GM18507 (cell line): ENCODE results near the gene CELSR3.

Experiments used
- DNase-seq: peaks from one replicate; pipeline ENCODE4 v3.0.0; 2011; ENCODE audit warnings: low read depth; ENCODE audit not compliant: insufficient read length; ENCODE audit errors: extremely low spot score
- FAIRE-seq: peaks from 2 replicates; lab custom pipeline; 2011; peaks lifted over from hg19 to GRCh38; lab: Jason Lieb, UNC

Gene CELSR3

DNA sequence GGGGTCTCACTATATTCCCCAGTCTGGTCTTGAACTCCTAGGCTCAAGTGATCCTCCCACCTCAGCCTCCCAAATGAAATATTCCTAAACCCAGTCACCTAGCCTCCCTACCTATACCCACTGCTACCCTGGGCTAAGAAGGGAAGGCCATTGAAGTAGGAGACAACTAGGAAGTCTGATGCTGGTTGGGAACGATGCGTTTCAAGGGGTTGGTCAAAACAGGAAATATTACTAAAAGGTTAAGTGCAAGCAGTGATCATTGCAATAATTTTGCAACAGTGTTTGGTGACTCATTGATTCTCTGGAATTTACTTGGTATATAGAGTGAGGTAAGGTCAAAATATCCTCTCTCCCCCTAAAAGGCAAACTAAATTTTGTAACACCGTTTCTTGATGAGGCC is 48.6 kb downstream of the CELSR3 start:
- DNase-seq: no peak
- FAIRE-seq: no peak

DNA sequence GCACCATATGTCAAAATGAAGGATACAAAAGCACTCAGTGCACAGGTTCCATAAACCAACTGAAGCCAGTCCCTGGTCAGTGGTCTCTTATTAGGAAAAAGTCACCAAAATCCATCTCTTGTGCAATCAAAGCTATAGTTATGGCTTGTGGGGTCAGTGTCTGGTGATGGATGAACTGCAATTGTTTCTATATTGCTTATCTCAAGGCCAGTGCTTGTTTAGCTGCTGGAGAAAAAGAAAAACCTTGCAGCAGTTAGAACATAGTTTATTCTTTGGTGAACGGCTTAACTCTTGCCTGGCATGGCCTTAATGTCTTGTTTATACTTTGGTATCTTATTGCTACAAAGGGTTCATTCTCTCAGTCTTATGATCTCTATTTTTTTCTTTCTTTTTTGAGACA is 50.4 kb downstream of the CELSR3 start:
- no peak for FAIRE-seq
- DNase-seq: no peak

- FAIRE-seq: peak; percentile 92
Measured at GRCh38 chr3:48609088-48610005, 53.3 kb downstream of the CELSR3 start, which contains the start of gene UQCRC1. UQCRC1 (minus strand) TSS chr3:48609646; CDS start chr3:48609620, 26 bp downstream.

DNA sequence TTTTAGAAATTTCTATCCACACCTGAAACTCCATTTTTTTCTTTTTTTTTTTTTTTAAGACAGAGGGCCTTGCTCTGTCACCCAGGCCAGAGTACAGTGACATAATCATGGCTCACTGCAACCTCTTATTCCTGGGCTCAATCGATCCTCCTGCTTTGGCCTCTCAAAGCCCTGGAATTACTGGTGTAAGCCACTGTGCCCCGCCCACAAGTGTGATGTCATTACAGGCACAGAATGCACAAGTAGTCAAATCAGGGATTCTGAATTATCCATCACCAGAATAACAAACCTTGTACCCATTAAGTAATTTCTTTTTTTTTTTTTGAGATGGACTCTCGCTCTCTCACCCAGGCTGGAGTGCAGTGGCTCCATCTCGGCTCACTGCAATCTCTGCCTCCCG is 55.2 kb downstream of the CELSR3 start:
- DNase-seq (no peak), FAIRE-seq (no peak)

More at GRCh38 chr3:48609088-48610005, 53.3 kb downstream of the CELSR3 start, which contains the start of gene UQCRC1:
- peak; percentile 98 for DNase-seq

- FAIRE-seq (no peak), DNase-seq (no peak)
Measured at GRCh38 chr3:48601622-48601994, 61.1 kb downstream of the CELSR3 start.

GRCh38 chr3:48600711-48601621 is 61.7 kb downstream of the CELSR3 start:
- DNase-seq (no peak), FAIRE-seq (no peak)

GRCh38 chr3:48599509-48600285 is 63.0 kb downstream of the CELSR3 start:
- no peak for DNase-seq
- FAIRE-seq: no peak

DNA sequence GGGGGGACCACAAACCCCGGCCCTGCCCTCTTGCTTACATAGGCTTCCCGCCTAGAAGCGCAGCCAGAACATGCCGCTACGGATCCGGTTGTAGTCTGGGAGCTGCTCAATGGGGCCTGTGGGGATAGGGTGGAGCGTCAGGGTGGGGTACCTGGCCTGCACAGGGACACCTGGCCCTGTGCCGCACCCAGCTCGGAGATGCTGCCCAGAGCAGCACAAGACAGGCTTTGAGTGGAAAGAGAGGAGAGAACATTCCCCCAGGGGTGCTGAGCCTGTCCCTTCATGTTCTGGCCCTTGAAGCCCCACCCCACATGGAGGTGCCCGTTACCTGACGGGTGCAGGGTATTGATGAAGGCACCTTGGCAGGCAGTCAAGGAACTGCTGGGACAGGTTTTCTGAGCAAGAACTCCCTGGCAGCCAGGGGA is 63.6 kb downstream of the CELSR3 start:
- no peak for FAIRE-seq
- DNase-seq: no peak

DNA sequence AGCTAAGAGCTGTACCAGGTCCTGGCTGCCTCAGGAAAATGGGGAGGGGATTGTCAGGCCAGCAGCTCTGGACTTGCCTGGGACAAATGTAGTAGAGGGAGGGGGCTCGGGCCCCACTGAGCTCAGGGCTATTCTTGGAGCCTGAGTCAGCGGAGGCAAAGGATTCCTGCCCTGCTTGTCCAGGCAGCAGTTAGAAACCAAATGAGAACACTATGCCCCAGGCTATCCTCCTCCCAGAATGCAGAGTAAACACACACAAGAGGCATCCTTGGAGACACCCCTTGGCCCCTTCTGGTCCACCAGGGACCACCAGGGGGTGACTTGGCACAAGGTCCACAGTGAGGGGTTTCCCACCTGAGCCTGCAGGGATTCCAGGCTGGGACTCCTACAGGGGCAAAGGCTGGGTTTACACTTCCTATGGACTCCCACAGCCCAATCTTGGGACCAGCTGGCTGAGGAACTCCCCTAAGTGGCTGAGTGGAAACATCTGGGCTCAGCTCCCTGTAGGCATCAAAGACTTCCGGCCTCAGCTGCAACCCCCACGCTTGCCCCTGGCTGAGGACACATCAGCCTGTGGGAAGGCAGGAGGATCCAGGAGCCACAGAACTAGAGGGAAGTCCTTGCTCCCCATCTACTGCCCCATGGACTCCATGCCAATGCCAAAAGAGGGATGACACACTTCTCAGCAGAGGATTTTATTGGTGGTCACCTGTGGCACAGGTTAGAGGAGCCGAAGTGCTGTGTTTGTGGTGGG is 64.2 kb downstream of the CELSR3 start:
- FAIRE-seq: no peak
- no peak for DNase-seq

DNA sequence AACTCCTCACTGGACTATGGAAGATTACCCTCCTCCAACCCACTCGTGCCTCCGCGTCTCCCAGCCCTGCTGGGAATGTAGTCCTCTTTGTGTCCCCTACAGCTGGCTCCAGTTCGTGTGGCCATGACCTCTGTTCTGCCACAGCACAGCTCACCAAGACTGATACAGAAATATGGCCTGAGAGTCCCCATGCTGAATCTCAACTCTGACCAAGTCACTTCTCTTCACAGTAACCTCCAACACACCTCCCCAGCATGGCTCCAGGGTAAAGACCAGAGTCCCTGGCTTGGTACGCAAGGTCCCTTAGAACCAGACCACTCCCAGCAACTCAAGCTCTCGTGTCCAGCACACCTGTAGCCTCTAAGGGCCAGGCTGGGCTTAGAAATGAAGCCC is 65.3 kb downstream of the CELSR3 start:
- DNase-seq: no peak
- no peak for FAIRE-seq

GRCh38 chr3:48596676-48597407 is 65.8 kb downstream of the CELSR3 start:
- no peak for DNase-seq
- FAIRE-seq: no peak

DNA sequence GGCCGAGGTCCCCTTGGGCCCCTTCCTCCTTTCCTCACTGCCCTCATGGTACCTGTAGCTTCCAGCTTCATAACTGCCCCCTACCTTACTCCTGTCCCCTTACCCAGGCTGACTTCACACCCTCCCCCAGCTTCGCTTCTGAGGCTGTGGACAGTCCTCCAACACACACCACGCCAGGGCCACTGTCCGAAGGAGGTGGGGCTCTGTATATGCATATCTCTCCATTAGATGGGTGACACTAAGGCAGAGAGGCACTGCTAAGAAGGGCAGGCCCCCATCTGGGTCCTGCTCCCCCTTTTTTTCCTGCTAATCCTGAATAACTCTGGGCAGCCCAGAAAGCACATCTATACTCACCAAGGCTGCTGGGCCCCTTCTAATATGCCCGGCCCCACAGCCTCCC is 66.5 kb downstream of the CELSR3 start:
- DNase-seq (no peak), FAIRE-seq (no peak)

- DNase-seq (no peak), FAIRE-seq (no peak)
Measured at GRCh38 chr3:48595526-48596121, 67.1 kb downstream of the CELSR3 start.

DNA sequence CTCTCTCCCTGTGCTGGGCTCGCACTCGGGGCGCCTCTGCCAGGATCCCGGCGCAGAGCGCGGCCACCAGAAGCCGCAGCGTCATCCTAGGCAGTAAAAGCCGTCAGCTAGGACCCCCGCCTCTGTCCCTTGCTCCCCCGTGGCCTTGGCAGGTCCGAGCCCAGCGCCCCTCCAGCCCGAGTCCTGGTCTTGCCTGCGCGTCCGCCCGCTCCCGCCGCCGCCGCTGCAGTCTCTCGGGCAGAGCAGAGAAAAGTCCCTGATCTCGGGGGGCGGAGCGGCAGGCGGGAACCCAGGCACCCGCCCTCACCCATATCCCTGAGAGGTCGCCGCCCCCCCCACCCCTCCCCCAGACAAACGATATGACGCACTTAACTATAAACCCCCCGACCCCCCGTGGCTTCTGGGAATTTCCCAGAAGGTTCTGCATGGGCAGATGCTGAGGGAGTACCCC is 67.6 kb downstream of the CELSR3 start, which contains the start of gene COL7A1:
Gene COL7A1, minus strand, starts transcription at position 255 of the 451 bp plus-strand sequence. Its CDS starts 170 bp downstream, at position 85.
- FAIRE-seq (no peak), DNase-seq (no peak)

DNA sequence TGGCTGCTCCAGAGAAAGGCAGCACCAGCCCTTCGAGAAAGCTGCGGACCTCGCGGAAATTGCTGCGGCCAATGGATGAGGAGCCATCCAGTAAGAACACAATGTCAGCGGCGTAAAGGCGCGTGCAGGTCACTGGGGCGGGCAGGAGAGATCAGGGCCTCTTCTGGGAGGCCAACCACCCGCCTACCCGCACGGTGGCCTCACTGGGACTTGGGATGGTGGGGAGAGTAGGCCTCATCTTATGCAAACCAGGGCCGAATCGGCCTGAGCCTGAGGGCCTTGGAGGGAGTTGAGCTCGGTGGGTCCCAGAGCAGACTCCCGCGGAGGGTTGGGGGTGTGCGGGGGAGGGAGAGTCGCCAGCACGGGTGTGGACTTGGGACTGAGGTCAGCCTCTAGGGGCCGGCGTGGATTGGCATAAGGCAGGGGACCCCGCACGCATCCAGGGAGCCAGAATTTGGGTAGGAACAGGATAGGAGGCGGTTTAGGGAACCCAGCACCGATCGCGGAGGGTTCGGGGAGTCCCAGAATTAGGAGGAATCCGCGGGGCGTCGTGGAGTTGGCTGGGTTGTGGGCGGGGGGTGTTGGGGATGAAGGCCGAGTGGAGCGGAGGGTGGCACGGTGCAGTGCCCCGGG is 68.2 kb downstream of the CELSR3 start:
- FAIRE-seq (no peak), DNase-seq (no peak)

GRCh38 chr3:48593337-48593736 is 69.3 kb downstream of the CELSR3 start:
- FAIRE-seq: no peak

GRCh38 chr3:48592519-48593087 is 70.1 kb downstream of the CELSR3 start:
- FAIRE-seq (no peak), DNase-seq (no peak)

More at GRCh38 chr3:48593337-48593736, 69.3 kb downstream of the CELSR3 start:
- no peak for DNase-seq
